C4-2B (cell line): ENCODE data around the gene LRIT2.

ENCODE experiments used
- CTCF ChIP-seq: fragments of 450-650 bp; conservative IDR thresholded peaks from 2 replicates; pipeline ENCODE4 v1.5.1; 2017; ENCODE audit warnings: mild to moderate bottlenecking
- ZFX ChIP-seq: fragments of 450-650 bp; IDR thresholded peaks from 2 replicates; pipeline ENCODE4 v1.6.1; 2017

GRCh38 chr10:84176351-84176750 lies 49.0 kb downstream of the LRIT2 start:
- no peak for TF ChIP-seq CTCF
- no peak for TF ChIP-seq ZFX
